ENCODE data around the gene LMF2. TPM values are rescaled to one million over a fixed set of nuclear protein-coding genes. Genes with fewer than 3 reads are reported as not detected.
A peak's percentile ranks its signal among the peaks of the same experiment; 100 is the strongest.

The LMF2 gene
- total and polyA plus RNA-seq, 2 of the 8 experiments (the other 6 are each of a cell fraction or from before 2014, with no cell fraction given): 34.3 to 62.9 TPM

- TF ChIP-seq CHD7 (IDR thresholded peaks at IDR 0.05; ENCODE audit: insufficient replicate concordance, low read length) (no peak), FOSL1 (IDR thresholded peaks at IDR 0.05; ENCODE audit: insufficient read depth, low read depth, low read length) (no peak), KDM4A (IDR thresholded peaks at IDR 0.05; ENCODE audit: low read depth, low read length, severe bottlenecking) (peak; percentile 50), USF2 (IDR thresholded peaks at IDR 0.05; ENCODE audit: low read length) (no peak), CREB1 (IDR thresholded peaks at IDR 0.05) (no peak), SIRT6 (IDR thresholded peaks at IDR 0.05; ENCODE audit: low read length) (no peak), SP1 (IDR thresholded peaks at IDR 0.05; ENCODE audit: low read depth, low read length) (no peak), CTCF (IDR thresholded peaks at IDR 0.05; ENCODE audit: control extremely low read depth in 1 of 3, insufficient read depth in 1 of 3, low read depth in 1 of 3, low read length in 3 of 3) (peak in 1 of 3 experiments; percentile 61; a peak in 1 of 4 replicates), EGR1 (IDR thresholded peaks at IDR 0.05; ENCODE audit: borderline replicate concordance, low read depth, low read length) (no peak)
Observed at GRCh38 chr22:50525858-50526107, 18.3 kb upstream of the LMF2 start (continued).

Data from H1 (cell line).